Lower leg skin (tissue), 4 donors: ENCODE data around the gene ZYG11B. TPM values are rescaled to one million over a fixed set of nuclear protein-coding genes. Genes with fewer than 3 reads are reported as not detected.
A peak's percentile ranks its signal among the peaks of the same experiment; 100 is the strongest.
"Not testable (repeated sequence)": the region's sequence is repeated elsewhere in the genome, so short reads cannot be mapped to it uniquely, and the experiment has no call there.

Experiments used
- DNase-seq, 2 donors: peaks; one replicate each; pipeline ENCODE4 v3.0.0-alpha.2; 2019; ENCODE audit warnings: low spot score in 2 of 2
- H3K4me3 ChIP-seq: fragments of 200-600 bp; sonication (generic); 2 replicates; pipeline ENCODE4 v1.5.1; 2017; ENCODE audit warnings: mild to moderate bottlenecking, low read depth; ENCODE audit not compliant: poor library complexity, severe bottlenecking
- CTCF ChIP-seq, 3 donors: fragments of 450-650 bp; IDR thresholded peaks; one replicate each; pipeline ENCODE4 v1.5.1; 2016; ENCODE audit warnings: antibody characterized with exemption in 3 of 3, mild to moderate bottlenecking in 3 of 3, moderate library complexity in 2 of 3
- POLR2A ChIP-seq, 2 donors: fragments of 450-650 bp; IDR thresholded peaks; one replicate each; pipeline ENCODE4 v1.6.1; 2016 to 2017; ENCODE audit warnings: antibody characterized with exemption in 2 of 2, mild to moderate bottlenecking in 1 of 2, moderate library complexity in 1 of 2
- whole genome bisulfite sequencing, 2 donors: methylation state at CpG; one replicate each; pipeline ENCODE4 v1.1.5; 2018; 5-methylcytosine and 5-hydroxymethylcytosine counted together
- intact Hi-C: fragments of 100-400 bp; cut with DNase I; formaldehyde crosslinking; loops from one replicate; pipeline ENCODE4 v1.15.0; 2023; ENCODE audit warnings: low total_unique reads
- total RNA-seq, 4 donors: library from RNA; depleted of rRNA; stranded (reverse); fragments of >200 nt; gene quantifications; one replicate each; pipeline ENCODE4 v1.1.0, GENCODE V29; 2016

Gene ZYG11B
- total RNA-seq, 4 donors from 2014 or later, result 24.1 to 29.9 (median 25.2) TPM

GRCh38 chr1:52681136-52681535, 45.1 kb upstream of the ZYG11B start:
- TF ChIP-seq CTCF (IDR thresholded peaks at IDR 0.05) (no peak), POLR2A (IDR thresholded peaks at IDR 0.05) (no peak)
- intact Hi-C loops, result no loop called here

DNA sequence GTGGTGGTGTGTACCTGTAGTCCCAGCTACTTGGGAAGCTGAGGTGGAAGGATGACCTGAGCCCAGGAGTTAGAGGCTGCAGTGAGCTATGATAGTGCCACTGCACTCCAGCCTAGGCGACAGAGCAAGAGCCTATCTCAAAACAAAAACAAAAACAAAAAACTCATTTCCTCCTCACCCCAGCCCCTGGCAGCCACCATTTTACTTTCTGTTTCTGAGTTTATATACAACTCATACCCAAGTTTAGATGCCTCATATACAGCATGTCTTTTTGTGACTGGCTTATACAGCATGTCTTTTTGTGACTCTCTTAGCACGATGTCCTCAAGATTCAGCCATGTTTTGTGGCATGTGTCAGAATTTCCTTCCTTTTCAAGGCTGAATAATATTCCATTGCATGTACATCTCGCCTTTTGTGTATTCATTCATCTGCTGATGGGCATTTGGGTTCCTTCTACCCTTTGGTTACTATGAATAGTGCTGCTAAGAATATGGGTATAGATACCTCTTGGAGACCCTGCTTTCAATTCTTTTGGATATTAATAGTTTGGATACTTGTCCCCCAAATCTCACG, 42.8 kb upstream of the ZYG11B start:
- WGBS, 2 donors, result 88 to 95% methylated on average over 4 of the region's 4 CpGs
- no peak for DNase-seq
- intact Hi-C loops, result no loop called here
- H3K4me3 ChIP-seq, result no peak overlapping the region
- no peak for TF ChIP-seq POLR2A (IDR thresholded peaks at IDR 0.05)
- no peak for TF ChIP-seq CTCF (IDR thresholded peaks at IDR 0.05)

More at GRCh38 chr1:52681136-52681535, 45.1 kb upstream of the ZYG11B start:
- WGBS, 2 donors, result 75 to 82% methylated on average over 4 of the region's 4 CpGs
- H3K4me3 ChIP-seq, result no peak overlapping the region
- no peak for DNase-seq

DNA sequence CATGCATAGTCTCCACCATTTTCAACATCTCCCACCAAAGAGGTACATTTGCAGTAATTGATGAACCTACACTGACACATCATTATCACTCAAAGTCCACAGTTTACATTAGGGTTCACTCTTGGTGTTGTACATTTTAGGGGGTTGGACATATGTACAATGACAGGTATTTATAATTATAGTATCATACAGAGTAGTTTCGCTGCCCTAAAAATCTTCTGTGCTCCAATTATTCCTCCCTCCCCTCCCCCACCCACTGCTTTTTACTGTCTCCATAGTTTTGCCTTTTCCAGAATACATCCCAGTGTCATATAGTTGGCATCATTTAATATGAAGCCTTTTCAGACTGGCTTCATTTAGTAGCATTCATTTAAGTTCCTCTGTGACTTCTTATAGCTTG, 41.7 kb upstream of the ZYG11B start:
- intact Hi-C loops, result no loop called here
- WGBS, 2 donors, result 93 to 96% methylated on average over 1 of the region's 1 CpG
- H3K4me3 ChIP-seq, result no peak overlapping the region
- TF ChIP-seq CTCF (IDR thresholded peaks at IDR 0.05), result no peak
- no peak for DNase-seq

DNA sequence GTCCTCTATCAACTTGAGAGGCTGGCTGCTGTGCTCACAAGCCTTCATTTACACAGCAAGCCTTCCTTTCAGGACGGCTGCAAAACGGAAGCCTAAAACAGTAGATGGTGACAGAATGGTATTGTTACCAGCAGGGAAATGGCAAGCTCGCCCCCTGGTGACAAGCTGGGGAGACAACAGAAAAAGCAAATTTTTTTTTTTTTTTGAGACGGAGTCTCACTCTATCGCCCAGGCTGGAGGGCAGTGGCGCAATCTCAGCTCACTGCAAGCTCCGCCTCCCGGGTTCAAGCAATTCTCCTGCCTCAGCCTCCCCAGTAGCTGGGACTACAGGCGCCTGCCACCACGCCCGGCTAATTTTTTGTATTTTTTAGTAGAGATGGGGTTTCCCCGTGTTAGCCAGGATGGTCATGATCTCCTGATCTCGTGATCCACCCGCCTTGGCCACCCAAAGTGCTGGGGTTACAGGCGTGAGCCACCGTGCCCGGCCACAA, 39.9 kb upstream of the ZYG11B start:
- 58 to 60% methylated on average over 17 of the region's 17 CpGs for WGBS, 2 donors
- H3K4me3 ChIP-seq, intact Hi-C loops: not testable (repeated sequence)
- DNase-seq, result peak in 1 of 2 donors; percentile 87
- peak in 1 of 3 donors; percentile 44 for TF ChIP-seq CTCF (IDR thresholded peaks at IDR 0.05)

GRCh38 chr1:52686830-52687229, 39.4 kb upstream of the ZYG11B start:
- no peak overlapping the region for H3K4me3 ChIP-seq
- intact Hi-C loops, result no loop called here

More at GRCh38 chr1:52686830-52687229, 39.4 kb upstream of the ZYG11B start:
- WGBS, 2 donors, result 89 to 94% methylated on average over 5 of the region's 5 CpGs
- TF ChIP-seq CTCF (IDR thresholded peaks at IDR 0.05) (no peak), POLR2A (IDR thresholded peaks at IDR 0.05) (no peak)
- no peak for DNase-seq
